HCT116 (cell line): Measurements from ENCODE around the gene COQ10A. TPM values are rescaled to one million over a fixed set of nuclear protein-coding genes. Genes with fewer than 3 reads are reported as not detected.
A peak's percentile ranks its signal among the peaks of the same experiment; 100 is the strongest.

ENCODE experiments used
- ATAC-seq: fragments of 200-7000 bp; cut with Tn5 transposase; 2 replicates; pipeline ENCODE4 v1.9.1; 2020; ENCODE audit warnings: mild to moderate bottlenecking, moderate library complexity
- BruUV-seq: library from RNA; stranded (reverse); fragments of 400-500 nt; replicated peaks from 2 replicates; lab custom pipeline; 2021; lab: Mats Ljungman, UMichigan
- CTCF ChIA-PET: fragments of 300-600 bp; sonication (Branson Sonifier 250); formaldehyde crosslinking; loops from one replicate; lab custom pipeline; 2021; ENCODE audit warnings: antibody characterized with exemption; lab: Charles Lee
- POLR2A ChIA-PET: fragments of 300-600, 350-600 bp; sonication (Branson Sonifier 250); formaldehyde crosslinking; loops from one replicate; lab custom pipeline; 2021; ENCODE audit warnings: antibody characterized with exemption; lab: Charles Lee
- RAD21 ChIA-PET, 2 experiments: fragments of 300-600 bp; sonication (Branson Sonifier 250); formaldehyde crosslinking; loops; one replicate each; lab custom pipeline; 2023; ENCODE audit warnings: low total read pairs in 2 of 2; ENCODE audit not compliant: uncharacterized antibody in 2 of 2, unreplicated experiment in 2 of 2, low non-redundant PET in 1 of 2; lab: Charles Lee
- DNase-seq: peaks from one replicate; pipeline ENCODE4 v3.0.0-alpha.2; 2010; ENCODE audit warnings: low read depth, low spot score
- H2AFZ ChIP-seq: fragments of 200-600 bp; shearing (Covaris generic), sonication (generic); 2 replicates; pipeline ENCODE4 v1.6.1; 2017; ENCODE audit warnings: low read depth, mixed run types, mixed read lengths, antibody characterized with exemption, low read length; ENCODE audit not compliant: poor library complexity, severe bottlenecking
- H3K27ac ChIP-seq: 2 replicates; pipeline ENCODE4 v1.5.1; 2012; ENCODE audit warnings: low read depth, low read length
- H3K27me3 ChIP-seq: fragments of 200-600 bp; sonication (generic); 2 replicates; pipeline ENCODE4 v1.6.1; 2016; ENCODE audit warnings: mixed run types, low read length, mixed read lengths; ENCODE audit not compliant: insufficient read depth
- H3K36me3 ChIP-seq, 2 experiments: fragments of 200-500 bp in 1 of 2; fragments of 200-600 bp in 1 of 2; sonication (Bioruptor generic) in 1 of 2; sonication (generic) in 1 of 2; 2 replicates each; pipeline versions ENCODE4 v1.5.1 to v1.6.1; 2014 to 2016; ENCODE audit warnings: low read length in 2 of 2, inconsistent platforms in 1 of 2, mixed read lengths in 1 of 2, mixed run types in 1 of 2; ENCODE audit not compliant: insufficient read depth in 2 of 2, control insufficient read depth in 1 of 2
- H3K4me1 ChIP-seq, 2 experiments: fragments of 200-600 bp in 1 of 2; sonication (generic) in 1 of 2; 2 replicates each; pipeline versions ENCODE4 v1.5.1 to v1.6.1; 2012 to 2017; ENCODE audit warnings: low read length in 2 of 2, inconsistent platforms in 1 of 2, mild to moderate bottlenecking in 1 of 2, mixed read lengths in 1 of 2, mixed run types in 1 of 2, moderate library complexity in 1 of 2; ENCODE audit not compliant: insufficient read depth in 2 of 2, control insufficient read depth in 1 of 2
- H3K4me2 ChIP-seq: fragments of 200-600 bp; sonication (generic); 2 replicates; pipeline ENCODE4 v1.6.1; 2017; ENCODE audit warnings: mixed run types, low read length, mixed read lengths
- H3K4me3 ChIP-seq, 2 experiments: fragments of 200-600 bp in 1 of 2; sonication (generic) in 1 of 2; replicated peaks in 1 of 2; 2 replicates each; pipeline ENCODE4 v1.5.1; 2011 to 2016; ENCODE audit warnings: low read length in 2 of 2, control low read depth in 1 of 2, low read depth in 1 of 2, mild to moderate bottlenecking in 1 of 2, mixed read lengths in 1 of 2, mixed run types in 1 of 2
- H3K79me2 ChIP-seq: fragments of 200-600 bp; sonication (generic); 2 replicates; pipeline ENCODE4 v1.6.1; 2017; ENCODE audit warnings: mild to moderate bottlenecking, mixed run types, low read length, moderate library complexity, mixed read lengths; ENCODE audit not compliant: insufficient read depth
- H3K9ac ChIP-seq: fragments of 200-600 bp; sonication (generic); 2 replicates; pipeline ENCODE4 v1.6.1; 2016; ENCODE audit warnings: low read length, mixed read lengths
- H3K9me2 ChIP-seq: fragments of 200-600 bp; sonication (generic), shearing (Covaris generic); 2 replicates; pipeline ENCODE4 v1.6.1; 2017; ENCODE audit warnings: mixed run types, mild to moderate bottlenecking, moderate library complexity; ENCODE audit not compliant: insufficient read depth
- H3K9me3 ChIP-seq, 2 experiments: fragments of 200-500 bp in 1 of 2; fragments of 200-600 bp in 1 of 2; sonication (Bioruptor generic) in 1 of 2; sonication (generic) in 1 of 2; 2 replicates each; pipeline ENCODE4 v1.6.1; 2014 to 2017; ENCODE audit warnings: low read length in 2 of 2, mixed read lengths in 2 of 2, inconsistent platforms in 1 of 2, low read depth in 1 of 2, mild to moderate bottlenecking in 1 of 2, mixed run types in 1 of 2, moderate library complexity in 1 of 2; ENCODE audit not compliant: control insufficient read depth in 1 of 2, insufficient read depth in 1 of 2
- H4K20me1 ChIP-seq: fragments of 200-600 bp; sonication (generic), shearing (Covaris generic); 2 replicates; pipeline ENCODE4 v1.6.1; 2017; ENCODE audit warnings: mixed run types, mild to moderate bottlenecking, moderate library complexity; ENCODE audit not compliant: insufficient read depth
- ATF3 ChIP-seq: IDR thresholded peaks from 2 replicates; pipeline ENCODE4 v1.6.1; 2012
- CBX3 ChIP-seq: IDR thresholded peaks from 2 replicates; pipeline ENCODE4 v1.6.1; 2012; ENCODE audit warnings: low read depth
- CEBPB ChIP-seq: IDR thresholded peaks from 2 replicates; pipeline ENCODE4 v1.6.1; 2012; ENCODE audit warnings: low read depth
- EGR1 ChIP-seq: IDR thresholded peaks from 2 replicates; pipeline ENCODE4 v1.6.1; 2012; ENCODE audit warnings: low read depth
- ELF1 ChIP-seq: IDR thresholded peaks from 2 replicates; pipeline ENCODE4 v1.6.1; 2012; ENCODE audit warnings: low read depth, borderline replicate concordance
- EZH2 ChIP-seq: fragments of 200-600 bp; sonication (generic); IDR thresholded peaks from 2 replicates; pipeline ENCODE4 v1.6.1; 2017; ENCODE audit warnings: antibody characterized with exemption, mixed run types
- EZH2phosphoT487 ChIP-seq: fragments of 200-600 bp; IDR thresholded peaks from 2 replicates; pipeline ENCODE4 v1.6.1; 2018; ENCODE audit warnings: antibody characterized with exemption, borderline replicate concordance
- JUND ChIP-seq: IDR thresholded peaks from 2 replicates; pipeline ENCODE4 v1.6.1; 2012
- MAX ChIP-seq: IDR thresholded peaks from 2 replicates; pipeline ENCODE4 v1.6.1; 2012
- POLR2AphosphoS5 ChIP-seq: IDR thresholded peaks from 2 replicates; pipeline ENCODE4 v1.6.1; 2011; ENCODE audit warnings: mild to moderate bottlenecking, low read depth, low read length, moderate library complexity
- RAD21 ChIP-seq: IDR thresholded peaks from 2 replicates; pipeline ENCODE4 v1.6.1; 2012; ENCODE audit warnings: low read depth, mild to moderate bottlenecking
- REST ChIP-seq: IDR thresholded peaks from 2 replicates; pipeline ENCODE4 v1.6.1; 2012; ENCODE audit warnings: low read depth
- SIN3A ChIP-seq: IDR thresholded peaks from 2 replicates; pipeline ENCODE4 v1.6.1; 2012; ENCODE audit warnings: low read depth
- SRF ChIP-seq: IDR thresholded peaks from 2 replicates; pipeline ENCODE4 v1.6.1; 2012; ENCODE audit warnings: low read depth
- TCF7L2 ChIP-seq: IDR thresholded peaks from 2 replicates; pipeline ENCODE4 v1.7.0; 2011; ENCODE audit warnings: borderline replicate concordance, inconsistent platforms; ENCODE audit not compliant: insufficient read depth, insufficient read length; ENCODE audit errors: extremely low read depth
- YY1 ChIP-seq: IDR thresholded peaks from 2 replicates; pipeline ENCODE4 v1.6.1; 2011; ENCODE audit warnings: low read length, low read depth, moderate library complexity, mild to moderate bottlenecking; ENCODE audit not compliant: insufficient replicate concordance; ENCODE audit errors: extremely low read depth
- ZFX ChIP-seq: fragments of 450-650 bp; IDR thresholded peaks from 2 replicates; pipeline ENCODE4 v1.6.1; 2017
- intact Hi-C: fragments of 100-400 bp; cut with micrococcal nuclease; formaldehyde crosslinking; loops from 2 replicates; pipeline ENCODE4 v1.10.0; 2022
- total RNA-seq: library from RNA; stranded (reverse); gene quantifications from one replicate; pipeline ENCODE4 v1.2.1, GENCODE V29; 2021; ENCODE audit not compliant: unreplicated experiment
- TF ChIP-seq, protein P1 (sequence below): IDR thresholded peaks from 2 replicates; pipeline ENCODE4 v1.6.1; 2011; ENCODE audit warnings: mild to moderate bottlenecking, low read length, moderate library complexity; ENCODE audit not compliant: insufficient replicate concordance; ENCODE audit errors: extremely low read depth
- TF ChIP-seq, protein P2 (sequence below), 3 experiments: fragments of 200-600 bp in 1 of 3; sonication (generic) in 1 of 3; IDR thresholded peaks in 2 of 3; conservative IDR thresholded peaks in 1 of 3; 2 replicates each; pipeline ENCODE4 v1.5.1; 2012 to 2017; ENCODE audit warnings: low read depth in 2 of 3, low read length in 2 of 3, antibody characterized with exemption in 1 of 3, borderline replicate concordance in 1 of 3, control low read depth in 1 of 3, mild to moderate bottlenecking in 1 of 3, mixed read lengths in 1 of 3, mixed run types in 1 of 3, moderate library complexity in 1 of 3; ENCODE audit not compliant: insufficient read depth in 1 of 3

The COQ10A gene
- total RNA-seq, 1 experiment from 2014 or later, result 11.7 TPM

GRCh38 chr12:56267443-56268071 is 815 bp downstream of the COQ10A start:
- ChIA-PET POLR2A (interaction anchor here (1.4 to 2.1 kb wide), 2 partner anchors 9 to 46 kb away, joined by 4 to 5 read pairs; partner anchors contain the start of genes ANKRD52 and RNF41), RAD21 (no interaction called here)

More at GRCh38 chr12:56267443-56268071, 815 bp downstream of the COQ10A start:
- CTCF ChIA-PET, result interaction anchor here (1.7 to 1.9 kb wide), 2 partner anchors 9 to 78 kb away, joined by 4 to 11 read pairs; partner anchors contain the start of gene ANKRD52
- DNase-seq (no peak), ATAC-seq (no peak)
- intact Hi-C loops, result loop anchor here (2.0 kb wide), 1 partner anchor 149 kb away; the partner anchor contains the start of gene ZC3H10
- Histone ChIP-seq H3K36me3 (peaks cover 4 to 25% of the 10 kb centered on the region in 2 experiments; a peak in 3 of 4 replicates), H3K79me2 (no peaks in the 10 kb centered on the region), H2AFZ (peak overlapping the region; percentile 54), H3K27ac (no peak overlapping the region; the same call in 1 of the 2 replicates), H3K9ac (peak overlapping the region; percentile 78), H3K27me3 (no peaks in the 10 kb centered on the region), H3K9me3 (no peaks in the 10 kb centered on the region), H4K20me1 (no peaks in the 10 kb centered on the region), H3K4me2 (peak overlapping the region; percentile 95), H3K4me1 (peaks cover 3 to 24% of the 10 kb centered on the region in 2 experiments; a peak in 3 of 4 replicates), H3K4me3 (peak overlapping the region; percentile 65 to 75), H3K9me2 (no peaks in the 10 kb centered on the region)
- TF ChIP-seq ELF1 (no peak), REST (no peak), JUND (no peak), MAX (no peak), CEBPB (no peak), EZH2 (no peak), POLR2AphosphoS5 (no peak), YY1 (no peak), ATF3 (no peak), TCF7L2 (no peak), CBX3 (no peak), EGR1 (no peak), ZFX (no peak), EZH2phosphoT487 (no peak), RAD21 (no peak), SIN3A (no peak), SRF (no peak)
- TF ChIP-seq, protein P1, sequence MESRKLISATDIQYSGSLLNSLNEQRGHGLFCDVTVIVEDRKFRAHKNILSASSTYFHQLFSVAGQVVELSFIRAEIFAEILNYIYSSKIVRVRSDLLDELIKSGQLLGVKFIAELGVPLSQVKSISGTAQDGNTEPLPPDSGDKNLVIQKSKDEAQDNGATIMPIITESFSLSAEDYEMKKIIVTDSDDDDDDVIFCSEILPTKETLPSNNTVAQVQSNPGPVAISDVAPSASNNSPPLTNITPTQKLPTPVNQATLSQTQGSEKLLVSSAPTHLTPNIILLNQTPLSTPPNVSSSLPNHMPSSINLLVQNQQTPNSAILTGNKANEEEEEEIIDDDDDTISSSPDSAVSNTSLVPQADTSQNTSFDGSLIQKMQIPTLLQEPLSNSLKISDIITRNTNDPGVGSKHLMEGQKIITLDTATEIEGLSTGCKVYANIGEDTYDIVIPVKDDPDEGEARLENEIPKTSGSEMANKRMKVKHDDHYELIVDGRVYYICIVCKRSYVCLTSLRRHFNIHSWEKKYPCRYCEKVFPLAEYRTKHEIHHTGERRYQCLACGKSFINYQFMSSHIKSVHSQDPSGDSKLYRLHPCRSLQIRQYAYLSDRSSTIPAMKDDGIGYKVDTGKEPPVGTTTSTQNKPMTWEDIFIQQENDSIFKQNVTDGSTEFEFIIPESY, result no peak
- TF ChIP-seq, protein P2, sequence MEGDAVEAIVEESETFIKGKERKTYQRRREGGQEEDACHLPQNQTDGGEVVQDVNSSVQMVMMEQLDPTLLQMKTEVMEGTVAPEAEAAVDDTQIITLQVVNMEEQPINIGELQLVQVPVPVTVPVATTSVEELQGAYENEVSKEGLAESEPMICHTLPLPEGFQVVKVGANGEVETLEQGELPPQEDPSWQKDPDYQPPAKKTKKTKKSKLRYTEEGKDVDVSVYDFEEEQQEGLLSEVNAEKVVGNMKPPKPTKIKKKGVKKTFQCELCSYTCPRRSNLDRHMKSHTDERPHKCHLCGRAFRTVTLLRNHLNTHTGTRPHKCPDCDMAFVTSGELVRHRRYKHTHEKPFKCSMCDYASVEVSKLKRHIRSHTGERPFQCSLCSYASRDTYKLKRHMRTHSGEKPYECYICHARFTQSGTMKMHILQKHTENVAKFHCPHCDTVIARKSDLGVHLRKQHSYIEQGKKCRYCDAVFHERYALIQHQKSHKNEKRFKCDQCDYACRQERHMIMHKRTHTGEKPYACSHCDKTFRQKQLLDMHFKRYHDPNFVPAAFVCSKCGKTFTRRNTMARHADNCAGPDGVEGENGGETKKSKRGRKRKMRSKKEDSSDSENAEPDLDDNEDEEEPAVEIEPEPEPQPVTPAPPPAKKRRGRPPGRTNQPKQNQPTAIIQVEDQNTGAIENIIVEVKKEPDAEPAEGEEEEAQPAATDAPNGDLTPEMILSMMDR (IDR thresholded peaks at IDR 0.05 in 2 of 3, conservative IDR thresholded peaks at IDR 0.05 in 1 of 3; ENCODE audit: borderline replicate concordance in 1 of 3, insufficient read depth in 1 of 3, low read depth in 2 of 3, low read length in 2 of 3), result no peak
- BruUV-seq, result no TSS peak
